ENCODE measurements around the gene MYRFL.
"Not testable (repeated sequence)": the region's sequence is repeated elsewhere in the genome, so short reads cannot be mapped to it uniquely, and the experiment has no call there.

Gene MYRFL

DNA sequence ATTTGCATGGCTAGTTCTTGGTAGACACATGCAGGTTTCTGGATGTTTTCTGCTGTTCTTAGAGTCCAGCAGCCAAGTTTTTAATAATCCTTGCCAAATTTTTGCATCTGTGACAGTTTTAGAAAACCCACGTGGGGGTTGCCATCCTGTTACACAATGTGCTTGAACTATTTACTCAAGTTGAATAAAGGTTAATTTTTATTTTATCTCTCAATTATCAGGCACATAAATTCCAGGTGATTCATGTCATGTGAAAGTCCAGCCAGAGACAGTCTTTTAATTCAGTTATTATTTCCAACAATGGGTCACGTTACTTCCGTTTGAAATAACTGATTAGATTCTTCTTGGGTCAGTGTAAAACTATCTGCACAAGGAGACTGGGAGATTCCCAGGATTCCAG, 15.7 kb downstream of the MYRFL start:
- TF ChIP-seq, protein P1, sequence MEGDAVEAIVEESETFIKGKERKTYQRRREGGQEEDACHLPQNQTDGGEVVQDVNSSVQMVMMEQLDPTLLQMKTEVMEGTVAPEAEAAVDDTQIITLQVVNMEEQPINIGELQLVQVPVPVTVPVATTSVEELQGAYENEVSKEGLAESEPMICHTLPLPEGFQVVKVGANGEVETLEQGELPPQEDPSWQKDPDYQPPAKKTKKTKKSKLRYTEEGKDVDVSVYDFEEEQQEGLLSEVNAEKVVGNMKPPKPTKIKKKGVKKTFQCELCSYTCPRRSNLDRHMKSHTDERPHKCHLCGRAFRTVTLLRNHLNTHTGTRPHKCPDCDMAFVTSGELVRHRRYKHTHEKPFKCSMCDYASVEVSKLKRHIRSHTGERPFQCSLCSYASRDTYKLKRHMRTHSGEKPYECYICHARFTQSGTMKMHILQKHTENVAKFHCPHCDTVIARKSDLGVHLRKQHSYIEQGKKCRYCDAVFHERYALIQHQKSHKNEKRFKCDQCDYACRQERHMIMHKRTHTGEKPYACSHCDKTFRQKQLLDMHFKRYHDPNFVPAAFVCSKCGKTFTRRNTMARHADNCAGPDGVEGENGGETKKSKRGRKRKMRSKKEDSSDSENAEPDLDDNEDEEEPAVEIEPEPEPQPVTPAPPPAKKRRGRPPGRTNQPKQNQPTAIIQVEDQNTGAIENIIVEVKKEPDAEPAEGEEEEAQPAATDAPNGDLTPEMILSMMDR (IDR thresholded peaks at IDR 0.05; ENCODE audit: low read depth, low read length), result no peak

DNA sequence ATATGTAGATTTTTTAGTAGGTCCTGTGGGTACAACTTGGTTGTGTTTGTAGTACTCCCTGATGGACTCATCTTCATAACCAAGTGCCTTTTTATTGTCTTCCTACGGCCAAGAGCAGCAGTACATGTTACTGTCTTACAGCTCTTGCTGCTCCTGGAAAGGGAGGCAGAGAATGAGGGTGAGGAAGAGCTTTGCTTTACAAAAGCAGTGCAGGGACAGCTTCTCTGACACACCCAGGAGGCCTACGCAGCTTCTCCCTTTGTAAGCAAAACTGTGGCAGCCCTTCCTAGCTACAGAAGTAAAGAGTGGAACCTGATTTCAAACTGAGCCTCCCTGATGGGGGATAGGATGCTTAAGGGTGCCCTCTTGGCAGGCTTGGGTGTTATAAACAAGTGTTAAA, 18.6 kb downstream of the MYRFL start:
- no peak overlapping the region for H3K4me3 ChIP-seq (replicated peaks in 1 of 2; ENCODE audit: low read depth in 2 of 2, low read length in 2 of 2)
- peak in 1 of 2 donors; percentile 16 for DNase-seq (ENCODE audit: low read depth in 2 of 2)
- TF ChIP-seq, protein P1 (IDR thresholded peaks at IDR 0.05; ENCODE audit: low read depth, low read length), result no peak

More for the DNA sequence above, 15.7 kb downstream of the MYRFL start:
- H3K4me3 ChIP-seq (replicated peaks in 1 of 2; ENCODE audit: low read depth in 2 of 2, low read length in 2 of 2), result no peak overlapping the region
- DNase-seq (ENCODE audit: low read depth in 2 of 2), result peak; percentile 17 to 76

DNA sequence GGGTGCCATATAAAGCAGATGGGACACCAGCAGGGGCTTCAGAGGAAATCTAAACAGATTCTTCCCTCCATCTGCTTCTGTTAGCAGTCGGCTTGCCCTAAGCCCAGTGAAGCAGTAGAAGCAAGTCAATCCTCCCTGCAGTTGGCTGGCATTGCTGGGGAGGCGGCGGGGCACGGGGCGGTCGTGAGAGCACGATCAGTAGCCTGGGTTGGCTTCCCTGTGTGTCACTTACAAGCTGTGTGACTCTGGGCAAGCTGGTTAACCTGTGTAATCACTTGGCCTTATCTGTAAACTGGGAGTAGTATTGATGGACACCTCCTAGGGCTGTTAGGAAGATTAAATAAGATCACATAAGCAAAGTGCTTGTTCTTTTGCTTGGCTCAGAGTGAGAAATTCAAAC, 19.4 kb downstream of the MYRFL start:
- TF ChIP-seq, protein P1 (IDR thresholded peaks at IDR 0.05; ENCODE audit: low read depth, low read length), result no peak
- no peak for DNase-seq (ENCODE audit: low read depth in 2 of 2)
- no peak overlapping the region for H3K4me3 ChIP-seq (replicated peaks in 1 of 2; ENCODE audit: low read depth in 2 of 2, low read length in 2 of 2)

DNA sequence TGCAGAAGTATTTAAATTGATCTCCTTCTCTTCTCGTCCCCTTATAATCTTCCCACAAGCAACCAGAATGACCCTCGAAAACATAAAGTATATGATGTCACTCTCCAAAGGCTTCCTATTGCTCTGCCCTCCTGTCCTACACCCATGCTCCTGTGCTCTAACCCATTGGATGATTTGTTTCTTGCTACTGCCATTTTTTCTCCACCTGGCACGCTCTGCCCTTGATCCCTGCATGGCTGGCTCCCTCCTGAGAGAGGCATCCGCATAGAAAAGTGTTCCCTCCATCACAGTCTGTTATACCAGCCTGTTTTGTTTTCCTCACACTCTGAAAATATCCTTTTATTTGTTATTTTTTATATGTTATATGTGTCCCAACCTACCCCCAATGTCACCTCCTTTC, 19.8 kb downstream of the MYRFL start:
- no peak overlapping the region for H3K4me3 ChIP-seq (replicated peaks in 1 of 2; ENCODE audit: low read depth in 2 of 2, low read length in 2 of 2)
- TF ChIP-seq, protein P1 (IDR thresholded peaks at IDR 0.05; ENCODE audit: low read depth, low read length), result no peak
- DNase-seq (ENCODE audit: low read depth in 2 of 2), result no peak

DNA sequence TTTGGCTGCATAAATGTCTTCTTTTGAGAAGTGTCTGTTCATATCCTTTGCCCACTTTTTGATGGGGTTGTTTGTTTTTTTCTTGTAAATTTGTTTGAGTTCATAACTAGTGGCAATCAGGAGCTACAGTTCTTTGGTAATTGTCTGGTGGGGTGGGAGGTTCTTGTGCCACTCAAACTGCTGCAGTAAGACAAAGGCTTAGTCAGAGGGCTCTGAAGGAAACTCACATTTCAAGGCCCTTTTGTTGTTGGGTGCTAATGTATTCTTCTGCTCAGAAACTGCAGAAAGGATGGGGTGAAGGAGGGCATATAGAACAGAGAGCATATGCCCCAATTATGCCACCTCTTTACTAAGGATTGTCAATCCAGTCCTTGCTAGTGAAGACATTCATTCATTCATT, 21.9 kb downstream of the MYRFL start:
- DNase-seq (ENCODE audit: low read depth in 2 of 2), result no peak
- TF ChIP-seq, protein P1 (IDR thresholded peaks at IDR 0.05; ENCODE audit: low read depth, low read length), result no peak
- no peak overlapping the region for H3K4me3 ChIP-seq (replicated peaks in 1 of 2; ENCODE audit: low read depth in 2 of 2, low read length in 2 of 2)

DNA sequence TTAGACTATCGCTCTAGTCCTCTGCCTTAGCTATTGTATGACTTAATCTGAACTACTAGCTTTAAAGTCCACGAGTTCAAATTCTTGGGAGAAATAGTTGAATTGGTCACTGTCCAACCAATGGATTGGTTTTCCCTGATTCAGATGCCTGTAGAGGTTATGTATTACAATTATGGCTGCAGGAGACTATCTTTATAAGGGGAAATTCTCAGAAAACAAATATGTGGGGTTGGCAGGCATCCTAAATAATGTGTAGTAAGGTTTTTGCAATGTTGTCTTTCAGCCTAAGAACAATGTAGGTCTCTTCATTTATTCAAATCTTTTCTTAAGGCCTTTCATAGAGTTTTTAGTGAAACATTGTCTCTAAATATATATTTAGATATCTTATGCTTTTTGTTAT, 26.9 kb downstream of the MYRFL start:
- no peak overlapping the region for H3K4me3 ChIP-seq (replicated peaks in 1 of 2; ENCODE audit: low read depth in 2 of 2, low read length in 2 of 2)
- TF ChIP-seq, protein P1 (IDR thresholded peaks at IDR 0.05; ENCODE audit: low read depth, low read length), result no peak
- DNase-seq (ENCODE audit: low read depth in 2 of 2), result peak; percentile 79

DNA sequence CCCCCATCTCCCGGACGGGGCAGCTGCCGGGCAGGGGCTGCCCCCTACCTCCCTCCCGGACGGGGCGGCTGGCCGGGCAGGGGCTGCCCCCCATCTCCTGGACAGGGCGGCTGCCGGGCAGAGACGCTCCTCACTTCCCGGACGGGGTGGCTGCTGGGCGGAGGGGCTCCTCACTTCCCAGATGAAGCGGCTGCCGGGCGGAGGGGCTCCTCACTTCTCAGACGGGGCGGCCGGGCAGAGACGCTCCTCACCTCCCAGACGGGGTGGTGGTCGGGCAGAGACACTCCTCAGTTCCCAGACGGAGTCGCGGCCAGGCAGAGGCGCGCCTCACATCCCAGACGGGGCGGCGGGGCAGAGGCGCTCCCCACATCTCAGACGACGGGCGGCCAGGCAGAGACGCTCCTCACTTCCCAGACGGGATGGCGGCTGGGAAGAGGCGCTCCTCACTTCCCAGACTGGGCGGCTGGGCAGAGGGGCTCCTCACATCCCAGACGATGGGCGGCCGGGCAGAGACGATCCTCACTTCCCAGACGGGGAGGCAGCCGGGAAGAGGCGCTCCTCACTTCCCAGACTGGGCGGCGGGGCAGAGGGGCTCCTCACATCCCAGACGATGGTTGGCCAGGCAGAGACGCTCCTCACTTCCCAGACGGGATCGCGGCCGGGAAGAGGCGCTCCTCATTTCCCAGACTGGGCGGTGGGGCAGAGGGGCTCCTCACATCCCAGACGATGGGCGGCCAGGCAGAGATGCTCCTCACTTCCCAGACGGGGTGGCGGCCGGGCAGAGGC, 28.3 kb downstream of the MYRFL start:
- DNase-seq (ENCODE audit: low read depth in 2 of 2); H3K4me3 ChIP-seq (replicated peaks in 1 of 2; ENCODE audit: low read depth in 2 of 2, low read length in 2 of 2): not testable (repeated sequence)
